ENCODE measurements around the gene RPS3A.
"Not testable (repeated sequence)": the region's sequence is repeated elsewhere in the genome, so short reads cannot be mapped to it uniquely, and the experiment has no call there.

RPS3A gene

GRCh38 chr4:151114986-151115385 is 15.6 kb downstream of the RPS3A start:
- no peak for DNase-seq (ENCODE audit: low read depth)

GRCh38 chr4:151117371-151117962 is 18.0 kb downstream of the RPS3A start:
- DNase-seq (ENCODE audit: low read depth) = peak; percentile 19

GRCh38 chr4:151129796-151130195 is 30.4 kb downstream of the RPS3A start:
- DNase-seq (ENCODE audit: low read depth) = no peak

DNA sequence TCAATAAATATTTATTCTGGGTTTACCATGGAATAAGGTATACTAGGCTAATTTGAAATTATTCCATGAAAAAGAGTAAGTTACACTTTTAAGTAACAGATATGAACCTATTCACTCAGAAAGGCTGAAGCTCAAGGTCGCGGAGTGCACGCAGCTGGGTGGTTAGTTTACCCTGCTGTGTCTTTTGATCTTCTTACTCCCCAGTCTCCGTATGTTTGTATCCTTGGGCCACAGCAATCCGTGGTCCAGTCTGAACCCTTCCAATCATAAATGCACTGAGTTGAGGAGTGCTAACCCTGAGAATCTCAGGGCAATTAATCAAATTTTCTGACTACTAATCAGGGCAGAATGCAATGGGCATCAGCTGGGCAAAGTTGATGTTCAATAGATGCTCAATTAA is 33.9 kb downstream of the RPS3A start:
- DNase-seq (ENCODE audit: low read depth) = no peak

DNA sequence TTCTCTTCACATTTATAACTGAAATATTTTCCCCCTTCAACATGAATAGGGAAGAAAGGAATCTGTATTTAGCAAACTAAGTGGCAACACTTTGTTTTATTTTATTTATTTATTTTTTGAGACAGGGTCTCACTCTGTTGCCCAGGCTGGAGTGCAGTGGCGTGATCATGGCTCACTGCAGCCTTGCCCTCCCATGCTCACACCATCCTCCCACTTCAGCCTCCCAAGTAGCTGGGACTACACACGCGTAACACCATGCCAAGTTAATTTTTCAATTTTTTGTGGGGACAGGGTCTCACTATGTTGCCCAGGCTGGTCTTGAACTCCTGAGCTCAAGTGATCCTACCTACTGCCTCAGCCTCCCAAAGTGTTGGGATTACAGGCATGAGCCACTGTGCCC is 36.6 kb downstream of the RPS3A start:
- DNase-seq (ENCODE audit: low read depth) = not testable (repeated sequence)

GRCh38 chr4:151139814-151140213 is 40.4 kb downstream of the RPS3A start:
- DNase-seq (ENCODE audit: low read depth) = no peak

DNA sequence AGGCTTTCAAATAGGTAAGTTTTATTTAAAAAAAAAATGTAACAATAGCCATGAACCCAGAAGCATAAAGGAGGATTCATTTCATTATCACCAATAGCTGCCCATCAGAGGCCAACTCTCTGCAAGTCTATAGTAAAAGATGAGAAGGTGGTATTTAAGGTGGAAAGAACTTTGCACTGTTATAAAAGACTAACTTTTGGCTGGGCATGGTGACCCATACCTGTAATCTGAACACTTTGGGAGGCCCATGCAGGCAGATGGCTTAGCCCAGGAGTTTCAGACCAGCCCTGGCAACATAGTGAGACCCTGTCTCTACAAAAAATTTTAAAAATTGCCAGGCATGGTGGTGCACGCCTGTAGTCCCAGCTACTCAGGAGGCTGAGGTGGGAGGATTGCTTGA is 43.3 kb downstream of the RPS3A start:
- no peak for DNase-seq (ENCODE audit: low read depth)

- DNase-seq (ENCODE audit: low read depth) = no peak
Measured at GRCh38 chr4:151143162-151143561, 43.7 kb downstream of the RPS3A start.

GRCh38 chr4:151143811-151144210 is 44.4 kb downstream of the RPS3A start:
- no peak for DNase-seq (ENCODE audit: low read depth)

GRCh38 chr4:151144329-151145072 is 45.1 kb downstream of the RPS3A start:
- DNase-seq (ENCODE audit: low read depth) = no peak

GRCh38 chr4:151147000-151147399 is 47.6 kb downstream of the RPS3A start:
- DNase-seq (ENCODE audit: low read depth) = no peak

DNA sequence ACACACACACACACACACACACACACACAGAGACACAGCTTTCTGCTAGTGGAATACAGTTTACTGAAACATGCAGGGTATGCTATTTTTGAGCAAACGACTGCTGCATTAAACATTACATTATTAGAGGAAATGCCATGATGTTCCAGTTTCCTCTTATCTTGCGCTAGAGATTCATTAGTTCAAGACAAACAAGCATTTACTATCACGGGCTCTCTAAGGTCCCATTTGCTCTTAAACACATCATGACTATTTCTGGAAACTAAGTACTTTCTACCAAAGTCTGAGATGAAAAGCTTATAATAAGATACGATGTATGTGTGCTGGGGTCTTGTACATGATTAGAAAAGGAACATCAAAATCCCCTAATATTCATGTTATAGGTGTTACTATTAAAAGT is 48.8 kb downstream of the RPS3A start:
- DNase-seq (ENCODE audit: low read depth) = no peak

DNA sequence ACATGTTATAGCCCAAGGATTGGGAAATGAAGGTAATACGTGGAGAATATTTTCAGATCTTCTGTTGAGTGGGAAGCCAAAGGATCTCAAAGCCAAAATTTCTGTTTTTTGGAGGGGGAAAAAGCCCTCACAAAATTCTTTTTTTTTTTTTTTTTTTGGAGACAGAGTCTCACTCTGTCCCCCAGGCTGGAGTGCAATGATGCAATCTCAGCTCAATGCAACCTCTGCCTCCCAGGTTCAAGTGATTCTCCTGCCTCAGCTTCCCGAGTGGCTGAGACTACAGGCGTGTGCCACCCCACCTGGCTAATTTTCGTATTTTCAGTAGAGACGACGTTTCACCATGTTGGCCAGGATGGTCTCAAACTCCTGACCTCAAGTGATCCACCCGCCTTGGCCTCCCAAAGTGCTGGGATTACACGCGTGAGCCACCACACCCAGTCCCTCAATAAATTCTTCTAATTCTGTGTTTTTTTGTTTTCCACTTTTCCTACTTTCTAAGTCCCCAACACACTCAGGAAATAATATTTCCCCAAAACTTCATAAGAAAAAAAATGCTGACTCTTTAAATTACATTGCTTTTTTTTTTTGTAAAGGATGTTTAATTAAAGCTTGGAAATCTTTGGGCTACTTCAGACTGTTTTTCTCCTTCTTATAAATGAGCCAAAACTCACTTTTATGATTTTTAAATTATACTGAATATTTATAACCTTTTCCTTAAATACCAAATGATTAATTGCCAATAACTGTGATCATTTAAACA is 51.6 kb downstream of the RPS3A start:
- DNase-seq (ENCODE audit: low read depth) = no peak

DNA sequence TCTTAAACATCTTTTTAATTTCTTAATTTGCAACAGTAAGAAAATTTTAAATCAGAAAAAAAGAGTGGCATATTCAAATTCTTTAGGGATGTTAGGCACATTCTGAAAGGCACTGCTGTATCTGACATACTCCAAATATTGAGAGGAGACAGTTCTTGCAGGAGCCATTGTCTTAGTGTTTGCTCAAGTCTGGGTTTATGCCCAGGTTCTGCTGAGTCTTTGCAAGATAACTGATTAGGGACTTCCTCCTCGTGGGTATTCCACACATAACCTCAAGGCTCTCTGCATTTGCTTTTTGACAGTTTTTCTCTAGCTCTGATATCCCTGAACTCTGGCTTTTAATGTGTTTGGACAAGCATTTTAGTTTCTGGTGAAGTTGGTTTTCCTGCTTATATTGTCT is 52.6 kb downstream of the RPS3A start:
- DNase-seq (ENCODE audit: low read depth) = no peak

- DNase-seq (ENCODE audit: low read depth) = no peak
Measured at GRCh38 chr4:151153585-151153984, 54.2 kb downstream of the RPS3A start.

Data from stimulated activated CD4-positive, alpha-beta T cell treated with anti-CD3 and anti-CD28 coated beads, Interleukin-2, amount 100 ng/mL, for 4 hours (primary cell).